GM18498 (cell line): ENCODE results near the gene TREML4.

Source experiments
- ATAC-seq: cut with Tn5 transposase; IDR thresholded peaks from one replicate; pipeline ENCODE4 v1.9.1; 2021; ENCODE audit warnings: mild to moderate bottlenecking, moderate library complexity; ENCODE audit not compliant: unreplicated experiment

The TREML4 gene

DNA sequence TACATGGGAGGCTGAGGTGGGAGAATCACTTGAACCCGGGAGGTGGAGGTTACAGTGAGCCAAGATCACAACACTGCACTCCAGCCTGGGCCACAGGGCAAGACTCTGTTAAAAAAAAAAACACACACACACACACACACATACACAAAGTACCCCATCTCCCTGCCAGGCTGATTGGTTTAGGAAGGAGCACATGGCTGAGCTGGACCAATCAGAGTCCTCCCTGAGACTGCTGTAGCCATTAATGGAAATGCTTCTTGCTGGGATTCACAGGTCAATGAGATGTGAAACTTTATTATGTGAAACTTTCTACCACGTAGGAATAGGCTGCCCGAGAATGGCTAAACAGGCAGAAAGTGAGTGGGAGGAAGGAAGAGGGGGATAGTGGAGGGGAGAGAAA lies 55.5 kb downstream of the TREML4 start:
- no peak for ATAC-seq

DNA sequence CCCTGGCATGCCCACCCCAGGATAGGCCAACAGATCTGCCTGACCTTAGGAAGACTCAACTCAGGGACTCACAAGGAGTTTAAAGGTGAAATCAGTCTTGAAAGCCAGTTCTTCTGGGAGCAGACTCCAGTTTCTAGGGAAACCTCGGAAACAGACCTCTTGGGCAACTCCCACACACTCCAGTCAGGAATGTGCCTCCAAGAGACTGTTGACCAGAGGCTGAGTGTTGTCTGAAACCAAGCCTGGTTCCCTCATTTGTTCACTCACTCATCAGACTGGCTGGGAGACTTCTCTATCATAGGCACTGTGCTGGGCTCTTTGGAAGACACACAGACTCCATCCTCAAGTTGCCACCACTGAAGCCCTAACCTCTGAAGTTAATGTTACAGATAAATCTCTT lies 56.6 kb downstream of the TREML4 start:
- ATAC-seq, result no peak

DNA sequence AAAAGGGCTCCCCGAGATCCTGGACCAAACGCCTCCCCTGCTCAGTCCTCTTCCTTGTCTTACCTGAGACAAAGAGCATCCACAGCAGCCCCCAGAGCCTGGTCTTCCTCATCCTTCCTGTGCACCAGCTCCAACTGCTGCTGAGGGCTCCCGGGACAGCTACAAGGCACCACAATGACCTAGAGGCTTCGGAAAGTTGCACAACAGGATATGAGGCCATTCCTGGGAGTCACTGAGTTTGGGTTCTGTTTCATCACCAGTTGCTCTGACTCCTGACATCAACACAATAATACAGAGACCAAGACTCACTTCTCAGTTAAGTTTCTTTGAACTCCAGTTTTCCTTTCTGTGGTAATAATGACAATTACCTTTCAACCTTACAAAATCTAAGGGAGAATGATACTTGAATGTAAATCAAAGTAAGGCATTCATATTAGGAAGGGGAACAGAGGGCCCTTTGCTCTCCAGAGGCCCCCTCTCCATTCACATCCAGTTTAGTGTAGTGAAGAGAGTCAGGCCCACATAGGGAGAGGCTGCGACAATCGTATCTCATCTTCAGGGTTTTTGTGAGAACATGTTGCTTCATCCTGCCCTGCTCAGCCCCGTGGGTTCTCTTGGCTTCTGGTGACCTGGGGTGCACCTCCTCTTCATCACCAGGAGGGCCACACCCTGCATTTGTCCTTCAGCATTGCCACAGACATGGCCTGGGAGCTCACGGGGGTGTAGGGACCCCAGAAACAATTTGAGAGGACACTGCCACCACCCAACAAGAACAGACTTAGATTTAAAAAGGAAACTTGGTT lies 58.6 kb downstream of the TREML4 start, which contains the start of gene TREM1:
Gene TREM1, minus strand, starts transcription at position 139 of the 803 bp plus-strand sequence. Its CDS starts 27 bp downstream, at position 112.
- ATAC-seq, result no peak

DNA sequence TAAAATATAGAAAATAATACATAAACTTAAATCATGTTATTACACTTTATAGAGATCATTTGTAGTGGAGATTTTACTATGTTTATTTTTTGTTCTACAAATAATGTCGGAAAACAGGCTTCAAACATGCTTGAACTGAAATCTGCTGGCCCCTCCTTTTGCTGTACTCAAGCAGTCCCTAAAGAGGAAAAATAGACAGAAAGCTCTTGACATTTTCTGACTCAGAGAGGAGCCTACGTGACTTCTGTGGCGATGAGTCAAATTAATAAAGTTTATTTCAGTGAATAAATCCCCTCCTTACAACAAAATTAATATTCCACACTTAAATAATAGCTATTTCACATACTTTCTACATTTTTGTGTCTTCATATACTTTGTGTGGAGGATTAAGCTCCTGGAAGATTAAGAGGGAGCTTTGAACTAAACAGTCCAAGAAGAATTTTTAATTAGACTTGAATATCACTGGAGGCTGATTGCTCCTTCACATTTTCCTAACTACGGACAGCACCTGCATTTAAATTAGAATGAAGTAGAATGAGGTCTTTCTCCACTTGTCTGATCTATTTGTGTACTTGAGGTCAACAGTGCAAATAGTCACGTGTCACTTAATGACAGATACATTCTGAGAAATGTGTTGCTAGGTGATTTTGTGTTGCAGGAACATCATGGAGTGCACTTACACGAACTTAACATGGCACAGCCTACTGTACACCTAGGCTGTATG lies 60.0 kb downstream of the TREML4 start:
- no peak for ATAC-seq
